HCT116 (cell line): Measurements from ENCODE around the gene RASSF3.

Experiments
- CEBPB ChIP-seq: IDR thresholded peaks from 2 replicates; pipeline ENCODE4 v1.6.1; 2012; ENCODE audit warnings: low read depth
- CTCF ChIP-seq, 3 experiments: fragments of 200-600 bp in 1 of 3; sonication (generic) in 1 of 3; IDR thresholded peaks in 2 of 3; conservative IDR thresholded peaks in 1 of 3; 2 replicates each; pipeline ENCODE4 v1.5.1; 2012 to 2017; ENCODE audit warnings: low read depth in 2 of 3, low read length in 2 of 3, antibody characterized with exemption in 1 of 3, borderline replicate concordance in 1 of 3, control low read depth in 1 of 3, mild to moderate bottlenecking in 1 of 3, mixed read lengths in 1 of 3, mixed run types in 1 of 3, moderate library complexity in 1 of 3; ENCODE audit not compliant: insufficient read depth in 1 of 3
- EGR1 ChIP-seq: IDR thresholded peaks from 2 replicates; pipeline ENCODE4 v1.6.1; 2012; ENCODE audit warnings: low read depth
- EZH2 ChIP-seq: fragments of 200-600 bp; sonication (generic); IDR thresholded peaks from 2 replicates; pipeline ENCODE4 v1.6.1; 2017; ENCODE audit warnings: antibody characterized with exemption, mixed run types
- EZH2phosphoT487 ChIP-seq: fragments of 200-600 bp; IDR thresholded peaks from 2 replicates; pipeline ENCODE4 v1.6.1; 2018; ENCODE audit warnings: antibody characterized with exemption, borderline replicate concordance
- FOSL1 ChIP-seq: IDR thresholded peaks from 2 replicates; pipeline ENCODE4 v1.6.1; 2012; ENCODE audit warnings: low read depth
- JUND ChIP-seq: IDR thresholded peaks from 2 replicates; pipeline ENCODE4 v1.6.1; 2012
- POLR2A ChIP-seq: IDR thresholded peaks from 2 replicates; pipeline ENCODE4 v1.7.0; 2011; ENCODE audit warnings: borderline replicate concordance; ENCODE audit not compliant: insufficient read depth, insufficient read length; ENCODE audit errors: extremely low read depth
- SIN3A ChIP-seq: IDR thresholded peaks from 2 replicates; pipeline ENCODE4 v1.6.1; 2012; ENCODE audit warnings: low read depth
- TF ChIP-seq, protein P1 (sequence below): IDR thresholded peaks from 2 replicates; pipeline ENCODE4 v1.6.1; 2012

- TF ChIP-seq SIN3A (no peak), CEBPB (no peak), POLR2A (no peak), EZH2phosphoT487 (no peak), CTCF (IDR thresholded peaks at IDR 0.05 in 2 of 3, conservative IDR thresholded peaks at IDR 0.05 in 1 of 3; ENCODE audit: borderline replicate concordance in 1 of 3, insufficient read depth in 1 of 3, low read depth in 2 of 3, low read length in 2 of 3) (no peak), EGR1 (no peak), FOSL1 (no peak), JUND (no peak), EZH2 (no peak)
- TF ChIP-seq, protein P1, sequence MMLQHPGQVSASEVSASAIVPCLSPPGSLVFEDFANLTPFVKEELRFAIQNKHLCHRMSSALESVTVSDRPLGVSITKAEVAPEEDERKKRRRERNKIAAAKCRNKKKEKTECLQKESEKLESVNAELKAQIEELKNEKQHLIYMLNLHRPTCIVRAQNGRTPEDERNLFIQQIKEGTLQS, result no peak
Measured at GRCh38 chr12:64580681-64581080, 29.6 kb upstream of the RASSF3 start.
